NCI-H146 (cell line): ENCODE measurements around the gene ACOT12.
"Not testable (repeated sequence)": the region's sequence is repeated elsewhere in the genome, so short reads cannot be mapped to it uniquely, and the experiment has no call there.

Experiments
- DNase-seq: peaks from one replicate; lab custom pipeline; 2025; lab: John Stamatoyannopoulos, UW

The ACOT12 gene

DNA sequence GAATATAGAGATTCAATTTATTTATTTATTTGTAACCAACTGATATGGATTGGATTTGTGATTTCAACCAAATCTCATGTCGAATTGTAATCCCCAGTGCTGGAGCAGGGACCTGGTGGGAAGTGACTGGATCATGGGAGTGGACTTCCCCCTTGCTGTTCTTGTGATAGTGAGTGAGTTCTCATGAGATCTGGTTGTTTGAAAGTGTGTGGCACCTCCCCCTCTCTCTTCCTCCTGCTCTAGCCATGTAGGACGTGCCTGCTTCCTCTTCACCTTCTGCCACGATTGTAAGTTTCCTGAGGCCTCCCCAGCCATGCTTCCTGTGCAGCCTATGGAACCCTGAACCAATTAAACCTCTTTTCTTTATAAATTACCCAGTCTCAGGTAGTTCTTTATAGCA, 55.7 kb downstream of the ACOT12 start:
- DNase-seq: not testable (repeated sequence)

DNA sequence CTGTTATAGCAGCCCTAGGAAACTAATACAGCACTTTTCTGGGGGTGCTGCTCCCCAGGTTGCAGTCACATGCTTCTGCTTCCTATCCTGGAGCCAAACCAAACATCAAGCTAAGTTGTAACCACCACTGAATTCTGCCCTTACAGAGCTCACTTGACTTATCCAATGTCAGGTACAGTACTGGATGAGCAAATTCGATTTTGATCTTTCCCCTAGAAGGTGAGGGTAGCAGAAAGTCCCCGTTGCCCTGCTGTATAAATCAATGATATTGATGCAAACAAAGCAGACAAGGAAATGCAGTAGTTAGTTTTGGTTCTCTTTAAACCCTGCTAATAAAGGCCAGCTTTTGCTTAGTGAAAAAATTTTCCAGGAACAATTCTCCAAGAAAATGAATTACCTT, 56.1 kb downstream of the ACOT12 start:
- DNase-seq: no peak

DNA sequence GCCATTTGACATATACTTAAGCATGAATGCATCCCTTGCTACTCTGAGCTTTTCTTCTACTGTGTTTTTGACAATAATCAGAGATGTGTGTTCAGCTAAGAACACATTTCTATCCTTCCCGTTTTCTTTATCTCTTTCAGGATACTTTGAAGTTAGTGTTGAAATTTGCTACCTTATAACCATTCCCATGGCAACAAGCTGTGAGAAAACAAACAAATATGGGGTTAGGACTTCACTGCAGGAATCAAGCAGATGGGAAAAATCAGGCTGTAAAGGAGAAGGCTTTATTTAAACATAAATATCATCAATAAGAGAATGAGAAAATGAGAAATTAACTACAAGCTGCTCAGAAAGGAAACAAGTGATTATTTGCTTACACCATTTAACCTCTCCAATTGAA, 57.4 kb downstream of the ACOT12 start:
- DNase-seq: no peak

DNA sequence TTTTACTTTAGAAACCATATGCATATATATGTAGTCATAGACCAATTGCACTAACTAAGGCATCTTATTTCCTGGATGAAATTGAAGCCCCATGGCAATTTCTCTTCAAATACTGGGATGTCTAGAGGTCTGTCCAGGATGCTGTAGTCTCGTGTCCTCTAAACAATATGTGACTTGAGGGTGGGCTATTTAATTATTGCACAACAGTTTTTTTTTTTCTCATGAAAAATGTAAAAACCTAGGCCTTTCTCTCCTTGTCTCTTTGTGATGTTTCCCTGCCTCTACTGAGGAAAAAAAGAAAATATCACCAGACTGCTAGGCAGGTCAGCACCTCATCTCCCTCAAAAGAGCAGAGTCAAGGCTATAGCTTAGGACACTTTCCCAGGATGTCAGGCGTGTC, 58.0 kb downstream of the ACOT12 start:
- no peak for DNase-seq

DNA sequence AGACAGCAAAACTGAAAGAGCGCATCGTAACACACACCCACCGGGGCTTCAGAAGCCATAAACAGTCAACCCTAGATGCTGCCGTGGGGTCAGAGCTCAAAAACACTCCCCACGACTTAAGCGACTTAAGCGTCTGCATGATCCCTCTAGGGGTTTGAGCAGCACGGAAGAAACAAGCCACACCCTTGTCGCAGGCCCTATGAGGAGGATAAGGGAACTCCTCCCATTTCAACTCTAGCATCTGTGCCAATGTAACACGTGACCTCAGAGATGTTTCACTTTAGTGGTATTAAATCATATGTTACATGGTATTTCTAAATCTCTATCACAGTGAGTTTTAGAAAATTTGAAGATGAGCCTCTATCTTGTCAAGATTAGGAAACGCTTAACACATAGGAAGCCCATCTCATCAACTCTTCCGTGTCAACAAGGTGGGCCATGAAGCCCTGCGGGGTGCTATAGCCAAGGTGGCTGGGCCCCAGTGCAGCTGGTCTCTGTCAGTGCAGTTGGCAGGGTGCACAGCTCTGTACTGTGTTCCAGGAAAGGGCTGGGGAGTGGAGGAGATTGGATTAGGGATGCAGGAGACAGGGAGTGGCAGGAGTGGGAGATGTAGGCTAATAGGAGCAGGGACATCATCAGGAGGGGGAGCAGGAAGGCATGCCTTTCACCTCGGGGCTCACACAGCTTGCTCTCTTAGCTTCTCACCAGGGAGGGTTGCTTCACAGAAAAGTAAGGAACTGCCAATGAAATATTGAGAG, 59.5 kb downstream of the ACOT12 start:
- DNase-seq: no peak

DNA sequence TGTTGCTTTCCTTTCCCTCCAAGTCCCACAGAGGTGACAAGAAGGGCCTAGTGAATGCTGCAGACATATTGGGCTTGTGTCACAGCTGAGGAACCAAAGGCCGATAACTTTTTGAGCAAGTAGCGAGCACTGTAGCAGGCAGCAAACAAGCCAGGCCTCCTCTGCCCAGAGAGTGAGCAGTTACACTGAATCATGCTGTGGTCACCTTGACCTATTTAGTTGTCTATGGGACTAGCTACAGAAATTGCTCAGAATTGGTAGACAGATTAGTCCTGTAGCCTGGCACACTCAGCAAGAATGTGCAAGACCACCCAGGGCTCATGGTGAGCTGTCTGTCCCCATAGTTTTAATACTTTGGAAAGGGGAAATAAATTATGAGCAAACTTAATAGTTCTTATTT, 67.4 kb downstream of the ACOT12 start:
- no peak for DNase-seq

DNA sequence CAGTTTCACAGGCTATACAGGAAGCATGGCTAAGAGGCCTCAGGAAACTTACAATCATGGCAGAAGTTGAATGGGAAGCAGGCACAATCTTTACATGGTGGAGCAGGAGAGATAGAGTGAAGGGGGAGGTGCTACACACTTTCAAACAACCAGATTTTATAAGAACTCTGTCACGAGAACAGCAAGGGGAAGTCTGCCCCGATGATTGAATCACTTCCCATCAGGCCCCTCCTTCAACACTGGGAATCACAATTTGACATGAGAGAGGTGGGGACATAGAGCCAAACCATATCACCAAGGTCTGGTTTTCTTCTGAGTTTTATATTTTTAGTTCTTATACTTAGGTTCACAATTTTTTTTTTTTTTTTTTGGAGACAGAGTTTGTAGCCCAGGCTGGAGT, 76.4 kb downstream of the ACOT12 start:
- no peak for DNase-seq

DNA sequence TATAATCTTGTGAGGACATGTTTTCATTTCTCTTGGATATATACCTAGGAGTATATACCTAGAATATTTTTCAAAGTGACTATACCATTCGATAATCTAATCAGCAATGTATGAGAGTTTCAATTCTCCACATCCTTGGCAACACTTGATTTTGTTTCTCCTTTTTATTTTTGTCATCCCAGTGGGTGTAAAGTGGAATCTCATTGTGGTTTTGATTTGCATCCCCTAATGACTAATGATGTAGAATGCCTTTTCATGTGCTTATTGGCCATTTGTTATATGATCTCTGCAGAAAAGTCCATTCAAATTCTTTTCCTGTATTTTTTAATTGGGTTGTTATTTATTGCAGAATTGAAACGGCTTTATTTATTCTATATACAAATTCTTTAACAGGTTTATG, 77.4 kb downstream of the ACOT12 start:
- DNase-seq: no peak

DNA sequence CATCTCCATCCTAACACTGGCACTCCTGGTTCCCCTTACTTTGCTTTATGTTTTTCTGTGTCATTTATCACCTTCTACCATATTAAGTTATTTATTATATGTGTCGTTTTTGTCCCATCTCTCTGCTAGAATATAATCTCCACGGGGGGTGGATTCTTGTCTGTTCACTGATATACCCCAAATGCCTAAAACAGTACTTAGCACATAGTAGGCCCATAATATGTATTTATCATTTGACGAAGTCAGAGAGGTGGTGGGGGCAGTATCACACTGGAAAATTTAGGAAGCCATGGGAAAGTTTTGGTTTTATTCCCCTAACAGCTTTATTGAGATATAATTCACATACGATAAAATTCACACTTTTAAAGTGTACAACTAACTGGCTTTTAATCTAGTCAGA, 78.1 kb downstream of the ACOT12 start:
- DNase-seq: no peak

DNA sequence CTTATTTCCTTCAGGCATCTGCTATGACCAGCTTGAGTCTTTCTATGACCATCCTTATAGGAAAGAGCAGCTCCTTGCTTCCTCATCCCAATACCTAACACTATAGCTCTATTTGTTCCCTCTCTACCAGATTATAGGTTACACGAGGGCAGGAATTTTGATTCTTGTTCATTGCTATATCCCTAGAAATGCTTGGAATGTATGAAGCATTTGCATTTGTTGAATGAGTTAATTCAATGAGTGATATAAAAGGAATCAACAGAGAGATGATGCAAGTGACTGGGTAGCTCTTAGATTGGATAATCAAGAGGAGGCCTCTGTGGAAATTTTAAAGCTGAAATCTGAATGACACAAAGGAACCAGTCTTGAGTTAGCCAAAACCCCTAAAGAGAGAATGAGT, 78.6 kb downstream of the ACOT12 start:
- no peak for DNase-seq

DNA sequence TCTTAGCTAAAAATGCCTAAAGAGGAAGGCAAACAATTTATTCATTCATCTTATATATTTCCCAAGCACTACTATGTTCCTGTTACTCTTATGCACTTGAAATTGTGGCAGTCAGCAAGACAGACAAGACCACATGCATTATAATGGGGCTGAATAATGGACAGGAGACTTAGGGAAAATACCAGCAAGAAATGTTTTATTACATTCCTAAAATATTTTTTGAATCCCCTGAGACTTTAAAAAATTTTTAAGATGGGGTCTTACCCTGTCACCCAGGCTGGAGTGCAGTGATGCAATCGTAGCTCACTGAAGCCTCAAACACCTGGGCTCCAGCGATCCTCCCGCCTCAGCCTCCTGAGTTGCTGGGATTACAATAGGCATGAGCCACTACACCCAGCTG, 79.4 kb downstream of the ACOT12 start:
- no peak for DNase-seq

DNA sequence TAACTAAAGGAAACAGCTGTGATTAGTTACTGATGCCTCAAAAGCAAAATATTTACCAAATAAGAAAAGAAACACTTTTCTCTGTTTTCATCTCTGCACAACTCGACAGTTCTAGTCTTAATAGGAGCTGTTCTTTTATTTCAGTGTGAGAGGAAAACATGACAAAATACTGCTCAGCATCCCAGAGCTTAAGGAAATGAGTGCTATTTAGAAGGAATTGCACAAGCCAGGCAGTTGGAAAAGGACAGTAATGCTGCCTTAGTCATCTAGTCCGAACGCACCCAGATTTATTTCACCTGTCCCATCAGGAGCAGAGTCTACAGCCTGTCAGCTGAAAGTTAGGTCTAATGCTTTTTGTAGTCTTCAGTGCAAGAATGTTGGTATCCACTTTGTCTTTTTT, 80.2 kb downstream of the ACOT12 start:
- DNase-seq: no peak

DNA sequence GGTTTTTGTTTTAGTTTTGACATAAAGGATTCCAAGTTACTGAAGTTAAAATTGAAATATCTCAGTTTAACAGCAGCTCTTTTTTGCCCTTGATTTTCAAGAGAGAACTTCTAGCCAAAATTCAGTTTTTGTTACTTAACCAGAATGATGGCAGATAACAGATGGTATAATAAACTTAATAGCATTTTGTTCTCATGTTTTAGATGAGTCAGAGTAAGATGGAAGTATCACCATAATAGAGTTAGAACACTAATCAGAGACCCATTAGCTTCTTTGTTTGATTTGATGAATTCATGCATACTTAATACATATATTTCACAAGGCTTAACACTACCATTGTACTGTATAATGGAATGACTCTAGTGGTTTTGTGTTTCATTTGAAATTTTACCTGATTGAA, 80.7 kb downstream of the ACOT12 start:
- DNase-seq: no peak

DNA sequence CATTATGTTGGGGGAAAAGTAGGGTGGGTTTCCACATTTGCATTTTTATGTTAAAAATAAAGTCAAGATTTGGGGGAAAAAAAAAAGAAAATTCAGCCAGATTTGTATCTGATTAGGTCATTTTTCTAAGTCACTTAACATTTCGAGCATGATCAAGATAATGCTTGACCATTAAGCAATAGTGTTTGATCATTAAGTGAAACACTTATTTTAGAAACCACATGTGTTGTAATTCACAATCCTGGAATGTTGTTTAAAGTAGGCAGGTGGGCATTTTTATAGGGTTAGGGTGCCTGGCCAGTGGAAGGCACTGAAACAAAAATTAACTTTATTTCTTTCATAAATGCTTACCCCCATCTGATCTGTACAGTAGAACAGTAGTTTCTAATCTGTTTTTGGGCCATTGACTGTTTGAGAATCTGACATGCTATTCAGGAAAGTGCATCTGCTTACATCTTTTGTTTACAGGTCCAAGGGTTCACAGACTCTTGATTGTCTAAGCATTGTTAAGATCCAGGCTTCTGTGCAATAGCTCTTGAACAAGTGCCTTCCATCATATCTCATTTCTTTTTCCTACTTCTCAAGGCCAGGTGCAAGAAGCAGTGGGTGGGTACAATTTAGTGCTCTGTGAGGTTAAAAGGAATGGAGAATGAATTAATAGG, 83.4 kb downstream of the ACOT12 start:
- no peak for DNase-seq

DNA sequence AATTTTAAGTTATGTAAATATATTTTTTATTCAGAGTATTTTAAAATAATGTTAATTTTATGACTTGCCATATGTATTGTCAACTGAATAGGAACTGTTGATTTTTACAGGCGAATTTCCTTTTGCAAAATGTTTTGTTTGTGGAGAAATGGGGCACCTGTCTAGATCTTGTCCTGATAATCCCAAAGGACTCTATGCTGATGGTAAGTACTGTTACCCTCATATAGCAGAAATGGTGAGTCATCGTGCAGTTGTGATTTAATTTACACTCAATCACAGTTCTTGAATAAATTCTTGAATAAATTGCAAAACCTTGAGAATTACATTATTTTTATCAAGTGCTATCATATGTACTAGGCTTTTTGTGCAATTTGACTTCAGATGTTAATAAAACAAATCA, 85.1 kb downstream of the ACOT12 start:
- no peak for DNase-seq

DNA sequence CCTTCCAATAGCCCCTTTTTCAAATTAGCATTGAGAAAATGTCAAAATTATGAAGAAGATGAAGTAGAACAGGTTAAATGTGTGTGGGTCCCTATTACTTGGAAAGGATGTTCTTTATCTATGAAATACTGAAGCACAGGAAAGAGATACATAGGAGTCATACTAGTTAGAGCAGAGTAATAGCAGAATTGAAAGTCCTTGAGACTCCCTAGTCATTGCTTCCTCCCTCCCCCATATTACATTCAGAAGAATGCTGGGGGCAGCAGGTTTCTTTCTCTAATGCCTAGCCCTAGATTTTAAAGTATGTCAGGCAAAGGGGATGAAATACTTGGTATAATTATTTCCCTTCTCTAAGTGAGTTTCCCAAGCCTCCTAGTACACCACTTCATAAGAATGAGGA, 88.1 kb downstream of the ACOT12 start:
- DNase-seq: no peak

DNA sequence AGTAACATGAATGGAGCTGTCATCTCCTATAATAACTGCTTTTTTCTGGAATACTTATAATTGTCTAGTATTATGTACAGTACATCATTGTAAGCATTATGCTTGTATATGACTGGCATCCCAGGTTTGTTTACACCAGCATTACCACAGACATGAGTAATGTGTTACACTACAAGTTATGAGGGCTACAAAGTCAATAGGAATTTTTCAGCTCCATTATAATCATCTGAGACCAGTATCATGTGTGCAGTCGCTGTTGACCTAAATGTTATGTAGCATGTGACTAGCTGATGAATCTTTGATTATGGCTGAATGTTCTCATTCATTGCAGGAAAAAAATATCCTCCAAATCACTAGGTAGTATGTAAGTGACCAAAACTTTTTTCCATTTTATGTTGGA, 90.4 kb downstream of the ACOT12 start:
- DNase-seq: no peak

DNA sequence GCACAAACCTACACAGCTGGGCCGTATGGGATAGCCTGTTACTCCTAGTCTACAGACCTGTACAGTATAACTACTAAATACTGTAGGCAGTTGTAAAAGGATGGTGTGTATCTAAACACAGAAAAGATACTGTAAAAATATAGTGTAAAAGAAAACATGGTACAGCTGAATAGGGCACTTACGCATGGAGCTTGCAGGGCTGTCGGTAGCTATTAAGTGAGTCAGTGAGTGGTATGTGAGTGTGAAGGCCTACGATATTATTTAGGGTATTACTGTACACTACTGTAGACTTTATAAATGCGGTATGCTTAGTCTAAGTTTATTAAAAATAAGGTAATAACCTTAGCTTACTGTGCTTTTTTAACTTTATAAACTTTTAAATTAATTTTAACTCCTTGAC, 91.3 kb downstream of the ACOT12 start:
- DNase-seq: no peak

DNA sequence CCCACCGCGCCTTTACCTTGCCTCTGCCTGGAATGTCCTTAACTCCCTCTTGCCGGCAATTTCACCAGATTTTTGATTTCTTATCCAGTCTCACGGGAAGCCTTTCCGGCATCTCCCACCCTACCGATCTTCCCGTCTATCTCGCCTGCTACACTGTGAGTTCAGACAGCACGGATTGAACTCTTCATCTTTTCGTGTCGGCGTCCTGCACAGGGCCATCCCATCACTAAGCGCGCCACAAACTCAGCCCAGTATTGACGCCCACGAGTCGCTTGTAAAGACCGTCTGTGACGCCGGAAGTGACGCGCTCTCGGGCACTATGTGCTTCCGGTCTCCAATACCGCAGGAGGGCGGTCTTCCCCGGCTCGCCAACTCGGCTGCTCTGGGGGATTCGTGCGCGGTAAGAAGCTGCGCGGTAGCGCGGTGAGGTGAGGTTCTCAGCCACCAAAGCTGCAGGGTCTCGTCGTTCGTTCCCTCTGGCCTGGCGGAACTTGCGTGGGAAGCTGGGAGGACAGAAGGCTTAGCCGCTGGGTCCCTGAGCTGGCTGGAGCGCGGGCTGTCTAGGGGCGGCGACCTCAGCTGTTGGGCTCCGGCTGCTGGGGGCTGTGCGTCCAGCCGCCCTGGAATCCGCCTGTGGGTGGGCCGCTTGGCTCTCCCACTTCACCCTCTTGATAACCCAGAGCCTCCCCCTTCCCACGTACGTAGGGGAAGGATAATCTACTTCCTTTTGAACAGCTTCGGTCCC, 92.5 kb downstream of the ACOT12 start, which contains the start of gene ZCCHC9:
ZCCHC9 (plus strand) TSS at position 317 of the 745 bp plus-strand sequence. CDS start 3,171 bp downstream, outside the sequence.
- DNase-seq: peak; percentile 76

DNA sequence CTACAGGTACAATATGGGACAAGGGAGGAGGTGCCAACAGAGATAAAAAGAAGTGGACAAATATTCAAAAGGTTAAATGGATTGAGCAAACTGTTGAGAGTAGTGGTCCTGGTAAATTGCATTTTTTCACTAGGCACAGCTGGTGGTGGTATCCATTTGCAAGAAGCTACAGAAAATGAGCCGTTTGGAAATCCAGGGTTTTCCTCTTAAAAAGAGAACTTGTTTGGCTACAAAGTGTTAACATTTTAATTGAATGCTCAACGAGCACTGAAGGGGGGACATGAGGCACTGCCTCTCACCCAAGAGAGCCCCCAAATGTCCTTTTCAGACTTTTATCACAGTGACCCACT, 93.0 kb downstream of the ACOT12 start:
- peak; percentile 24 for DNase-seq

DNA sequence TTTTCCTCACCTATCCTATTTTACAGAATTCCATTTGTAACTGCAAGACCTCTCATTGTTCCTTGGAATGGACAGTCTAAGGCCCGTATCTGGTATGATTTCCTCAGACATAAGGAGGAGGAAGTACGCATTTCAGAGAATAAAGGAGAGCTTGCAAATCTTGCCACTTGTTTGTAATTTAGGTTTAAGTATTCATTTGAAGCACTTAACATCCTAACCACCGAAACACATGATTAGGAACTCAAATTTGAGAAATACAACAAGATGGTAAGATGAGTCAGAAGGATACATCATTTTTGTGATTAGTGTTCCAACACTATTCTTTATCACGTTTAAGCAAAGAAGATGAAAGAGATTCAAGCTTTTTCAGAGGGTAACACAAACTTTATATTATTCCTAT, 96.4 kb downstream of the ACOT12 start:
- no peak for DNase-seq

DNA sequence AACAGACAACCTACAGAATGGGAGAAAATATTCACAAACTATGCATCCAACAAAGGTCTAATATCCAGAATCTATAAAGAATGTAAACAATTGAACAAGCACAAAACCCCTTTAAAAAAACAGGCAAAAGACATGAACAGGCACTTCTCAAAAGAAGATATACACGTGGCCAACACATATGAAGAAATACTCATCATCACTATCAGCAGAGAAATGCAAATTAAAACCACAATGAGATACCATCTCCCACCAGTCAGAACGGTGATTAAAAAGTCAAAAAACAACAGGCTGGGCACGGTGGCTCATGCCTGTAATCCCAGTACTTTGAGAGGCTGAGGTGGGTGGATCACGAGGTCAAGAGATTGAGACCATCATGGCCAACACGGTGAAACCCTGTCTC, 99.9 kb downstream of the ACOT12 start:
- not testable (repeated sequence) for DNase-seq

DNA sequence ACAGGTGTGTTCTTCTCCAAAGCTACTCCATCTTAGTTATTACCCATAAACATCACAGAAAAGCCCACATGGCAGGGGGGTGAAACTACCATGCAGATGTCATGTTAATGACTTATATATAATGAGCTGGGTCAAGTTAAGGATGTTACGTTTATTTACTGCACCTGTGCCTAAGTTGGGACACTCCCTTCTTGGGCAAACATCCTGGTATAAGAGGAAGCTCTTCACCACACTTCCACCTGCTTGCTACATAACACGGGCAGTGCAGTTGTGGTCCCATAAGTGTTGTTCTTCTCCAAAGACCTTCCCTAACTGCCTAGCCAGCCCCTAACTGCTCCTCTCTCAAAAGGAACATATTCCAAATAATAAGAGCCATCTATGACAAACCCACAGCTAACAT, 101.8 kb downstream of the ACOT12 start:
- DNase-seq: no peak
